ENCODE results near the gene KRTDAP.

DNA sequence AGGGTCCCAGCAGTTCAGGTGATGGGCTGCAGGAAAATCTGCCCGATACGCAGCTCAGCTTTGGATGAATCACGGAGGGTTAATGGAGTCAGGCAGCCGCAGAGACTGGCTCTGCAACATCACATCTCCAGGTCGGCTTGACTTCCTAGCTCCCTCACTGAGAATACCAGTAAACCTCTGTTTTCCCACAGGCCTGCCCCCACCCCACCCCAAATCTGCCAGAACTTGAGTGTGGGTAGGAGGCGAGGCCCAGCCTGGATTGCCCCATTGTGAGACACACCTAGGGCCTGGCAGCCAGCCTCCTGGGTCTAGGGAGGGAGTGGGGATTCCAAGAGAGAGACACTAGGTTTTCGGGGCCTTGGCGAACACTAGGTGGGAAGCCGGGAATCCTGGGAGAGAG lies 3.7 kb upstream of the KRTDAP start:
- TF ChIP-seq EZH2 (IDR thresholded peaks at IDR 0.05; ENCODE audit: low read length), result no peak
- TF ChIP-seq, protein P1, sequence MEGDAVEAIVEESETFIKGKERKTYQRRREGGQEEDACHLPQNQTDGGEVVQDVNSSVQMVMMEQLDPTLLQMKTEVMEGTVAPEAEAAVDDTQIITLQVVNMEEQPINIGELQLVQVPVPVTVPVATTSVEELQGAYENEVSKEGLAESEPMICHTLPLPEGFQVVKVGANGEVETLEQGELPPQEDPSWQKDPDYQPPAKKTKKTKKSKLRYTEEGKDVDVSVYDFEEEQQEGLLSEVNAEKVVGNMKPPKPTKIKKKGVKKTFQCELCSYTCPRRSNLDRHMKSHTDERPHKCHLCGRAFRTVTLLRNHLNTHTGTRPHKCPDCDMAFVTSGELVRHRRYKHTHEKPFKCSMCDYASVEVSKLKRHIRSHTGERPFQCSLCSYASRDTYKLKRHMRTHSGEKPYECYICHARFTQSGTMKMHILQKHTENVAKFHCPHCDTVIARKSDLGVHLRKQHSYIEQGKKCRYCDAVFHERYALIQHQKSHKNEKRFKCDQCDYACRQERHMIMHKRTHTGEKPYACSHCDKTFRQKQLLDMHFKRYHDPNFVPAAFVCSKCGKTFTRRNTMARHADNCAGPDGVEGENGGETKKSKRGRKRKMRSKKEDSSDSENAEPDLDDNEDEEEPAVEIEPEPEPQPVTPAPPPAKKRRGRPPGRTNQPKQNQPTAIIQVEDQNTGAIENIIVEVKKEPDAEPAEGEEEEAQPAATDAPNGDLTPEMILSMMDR (optimal IDR thresholded peaks at IDR 0.05 in 1 of 3, IDR thresholded peaks at IDR 0.05 in 1 of 3, conservative IDR thresholded peaks at IDR 0.05 in 1 of 3; ENCODE audit: extremely low read depth in 1 of 3, insufficient read depth in 2 of 3, low read length in 3 of 3), result no peak

Measured in keratinocyte (primary cell).